Trophoblast cell (in vitro differentiated cells and primary cell): ENCODE data around the gene CCDC40.
A peak's percentile ranks its signal among the peaks of the same experiment; 100 is the strongest.

Source experiments
- DNase-seq, 2 donors: peaks; one replicate each; pipeline ENCODE4 v3.0.0-alpha.2; 2016
- H2AFZ ChIP-seq: 2 replicates; pipeline ENCODE4 v1.6.1; 2013; ENCODE audit warnings: low read length, moderate library complexity, mild to moderate bottlenecking; ENCODE audit not compliant: insufficient read depth, poor library complexity
- H2AK5ac ChIP-seq: 2 replicates; pipeline ENCODE4 v1.6.1; 2013; ENCODE audit warnings: mild to moderate bottlenecking, low read length
- H2BK120ac ChIP-seq: 2 replicates; pipeline ENCODE4 v1.6.1; 2013; ENCODE audit warnings: low read length, mild to moderate bottlenecking, moderate library complexity; ENCODE audit not compliant: insufficient read depth, poor library complexity
- H2BK12ac ChIP-seq: 2 replicates; pipeline ENCODE4 v1.6.1; 2013; ENCODE audit warnings: mild to moderate bottlenecking, low read length, moderate library complexity
- H2BK5ac ChIP-seq: 2 replicates; pipeline ENCODE4 v1.6.1; 2013; ENCODE audit warnings: low read length, low read depth, moderate library complexity, mild to moderate bottlenecking; ENCODE audit not compliant: poor library complexity
- H3K14ac ChIP-seq: 2 replicates; pipeline ENCODE4 v1.6.1; 2013; ENCODE audit warnings: mild to moderate bottlenecking, low read length
- H3K18ac ChIP-seq: 2 replicates; pipeline ENCODE4 v1.6.1; 2013; ENCODE audit warnings: mild to moderate bottlenecking, low read length
- H3K23ac ChIP-seq: 2 replicates; pipeline ENCODE4 v1.6.1; 2013; ENCODE audit warnings: low read length
- H3K27ac ChIP-seq: 2 replicates; pipeline ENCODE4 v1.5.1; 2013; ENCODE audit warnings: low read depth, mild to moderate bottlenecking, inconsistent platforms, low read length, moderate library complexity
- H3K27me3 ChIP-seq: 2 replicates; pipeline ENCODE4 v1.6.1; 2013; ENCODE audit warnings: inconsistent platforms, mild to moderate bottlenecking, low read length, moderate library complexity; ENCODE audit not compliant: insufficient read depth
- H3K36me3 ChIP-seq, 2 experiments: 1 replicate in 1 of 2; 2 replicates in 1 of 2; pipeline ENCODE4 v1.6.1; 2013; ENCODE audit warnings: low read length in 2 of 2, mild to moderate bottlenecking in 2 of 2, moderate library complexity in 1 of 2; ENCODE audit not compliant: insufficient read depth in 2 of 2, control insufficient read depth in 1 of 2
- H3K4ac ChIP-seq: 2 replicates; pipeline ENCODE4 v1.6.1; 2013; ENCODE audit warnings: low read depth, mild to moderate bottlenecking, low read length, moderate library complexity
- H3K4me1 ChIP-seq, 2 experiments: 1 replicate in 1 of 2; 2 replicates in 1 of 2; pipeline ENCODE4 v1.6.1; 2013; ENCODE audit warnings: low read length in 2 of 2, mild to moderate bottlenecking in 2 of 2, moderate library complexity in 1 of 2; ENCODE audit not compliant: insufficient read depth in 2 of 2, control insufficient read depth in 1 of 2
- H3K4me2 ChIP-seq: 2 replicates; pipeline ENCODE4 v1.6.1; 2013; ENCODE audit warnings: inconsistent platforms, mild to moderate bottlenecking, low read length, moderate library complexity
- H3K4me3 ChIP-seq: 2 replicates; pipeline ENCODE4 v1.5.1; 2013; ENCODE audit warnings: mild to moderate bottlenecking, low read depth, low read length, inconsistent platforms
- H3K79me1 ChIP-seq: one replicate; pipeline ENCODE4 v1.6.1; 2013; ENCODE audit warnings: low read length
- H3K79me2 ChIP-seq: 2 replicates; pipeline ENCODE4 v1.6.1; 2013; ENCODE audit warnings: low read length, mild to moderate bottlenecking; ENCODE audit not compliant: control insufficient read depth, insufficient read depth, poor library complexity
- H3K9ac ChIP-seq: 2 replicates; pipeline ENCODE4 v1.6.1; 2013; ENCODE audit warnings: mild to moderate bottlenecking, low read length
- H3K9me3 ChIP-seq: 2 replicates; pipeline ENCODE4 v1.6.1; 2013; ENCODE audit warnings: low read depth, mild to moderate bottlenecking, control low read depth, inconsistent platforms, low read length; ENCODE audit not compliant: insufficient read depth
- H4K12ac ChIP-seq: 2 replicates; pipeline ENCODE4 v1.6.1; 2013; ENCODE audit warnings: low read depth, mild to moderate bottlenecking, low read length, moderate library complexity
- H4K8ac ChIP-seq: 2 replicates; pipeline ENCODE4 v1.6.1; 2013; ENCODE audit warnings: low read depth, mild to moderate bottlenecking, low read length, moderate library complexity
- H4K91ac ChIP-seq: one replicate; pipeline ENCODE4 v1.6.1; 2013; ENCODE audit warnings: low read depth, mild to moderate bottlenecking, low read length, moderate library complexity
- WGBS: extraction: QIAGEN DNeasy Blood & Tissue Kit; methylation state at CpG from one replicate; pipeline ENCODE4 v1.1.7; 2013; ENCODE audit warnings: missing lambda C conversion rate; ENCODE audit not compliant: insufficient read length, insufficient coverage; ENCODE audit errors: extremely low coverage; 5-methylcytosine and 5-hydroxymethylcytosine counted together

Gene CCDC40

DNA sequence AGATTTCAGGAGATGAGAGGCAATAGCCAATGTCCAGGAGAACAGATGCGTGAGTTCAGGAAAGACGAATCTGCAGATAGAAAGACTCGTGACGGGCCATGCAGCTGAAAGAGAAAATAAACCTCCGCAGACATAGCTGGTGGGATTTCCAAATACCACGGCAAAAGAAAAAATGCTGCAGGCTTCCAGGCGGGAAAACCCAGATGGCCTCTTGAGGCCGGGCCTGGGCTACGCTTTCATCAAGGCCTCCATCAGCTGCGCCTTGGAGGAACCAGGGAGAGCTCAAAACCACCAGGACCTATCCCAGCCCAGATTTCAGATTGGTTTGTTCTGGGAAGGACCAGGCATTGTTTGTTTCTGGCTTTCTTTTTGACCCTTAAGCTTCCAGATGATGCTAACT is 16.7 kb downstream of the CCDC40 start:
- Histone ChIP-seq H2BK5ac (no peak overlapping the region), H3K23ac (no peak overlapping the region), H4K12ac (no peak overlapping the region), H3K79me1 (no peaks in the 10 kb centered on the region), H3K14ac (no peak overlapping the region), H2BK12ac (no peak overlapping the region), H3K27me3 (no peaks in the 10 kb centered on the region), H2AK5ac (no peak overlapping the region), H3K9me3 (no peaks in the 10 kb centered on the region), H2AFZ (no peak overlapping the region), H3K36me3 (no peaks in the 10 kb centered on the region), H4K91ac (no peak overlapping the region), H3K4me1 (no peaks in the 10 kb centered on the region), H4K8ac (no peak overlapping the region), H3K4me3 (no peak overlapping the region), H3K79me2 (no peaks in the 10 kb centered on the region), H3K4me2 (no peak overlapping the region), H3K18ac (no peak overlapping the region), H3K4ac (no peak overlapping the region), H2BK120ac (no peak overlapping the region), H3K27ac (no peak overlapping the region), H3K9ac (no peak overlapping the region)
- peak in 1 of 2 donors; percentile 13 for DNase-seq
- no CpG with 5 or more reads among the region's 10 CpGs for WGBS

- no peak overlapping the region for H3K27ac ChIP-seq
- no peak overlapping the region for H2AK5ac ChIP-seq
- H2AFZ ChIP-seq, result no peak overlapping the region
- no peak overlapping the region for H3K4me2 ChIP-seq
- no peak overlapping the region for H4K91ac ChIP-seq
- no peak overlapping the region for H3K23ac ChIP-seq
- no peaks in the 10 kb centered on the region for H3K9me3 ChIP-seq
- no peaks in the 10 kb centered on the region for H3K79me1 ChIP-seq
- no peak overlapping the region for H4K12ac ChIP-seq
- DNase-seq, result no peak
- no peaks in the 10 kb centered on the region for H3K4me1 ChIP-seq
- no peak overlapping the region for H3K4ac ChIP-seq
- H3K18ac ChIP-seq, result no peak overlapping the region
- H4K8ac ChIP-seq, result no peak overlapping the region
- WGBS, result no CpG with 5 or more reads among the region's 9 CpGs
- no peak overlapping the region for H2BK120ac ChIP-seq
- no peak overlapping the region for H3K14ac ChIP-seq
- no peak overlapping the region for H3K4me3 ChIP-seq
- no peaks in the 10 kb centered on the region for H3K27me3 ChIP-seq
- H3K9ac ChIP-seq, result no peak overlapping the region
- H3K36me3 ChIP-seq, result no peaks in the 10 kb centered on the region
- H2BK12ac ChIP-seq, result no peak overlapping the region
- no peak overlapping the region for H2BK5ac ChIP-seq
- no peaks in the 10 kb centered on the region for H3K79me2 ChIP-seq
Observed at GRCh38 chr17:80055597-80055996, 19.2 kb downstream of the CCDC40 start.

GRCh38 chr17:80058311-80058955 is 22.0 kb downstream of the CCDC40 start:
- no peak for DNase-seq
- no peak overlapping the region for H2BK12ac ChIP-seq
- H3K23ac ChIP-seq, result no peak overlapping the region
- no peaks in the 10 kb centered on the region for H3K27me3 ChIP-seq
- no CpG with 5 or more reads among the region's 28 CpGs for WGBS
- no peak overlapping the region for H3K4ac ChIP-seq
- H2BK5ac ChIP-seq, result no peak overlapping the region
- H3K9ac ChIP-seq, result no peak overlapping the region
- H2AFZ ChIP-seq, result no peak overlapping the region
- no peak overlapping the region for H3K27ac ChIP-seq
- H4K8ac ChIP-seq, result no peak overlapping the region
- no peaks in the 10 kb centered on the region for H3K36me3 ChIP-seq
- H3K14ac ChIP-seq, result no peak overlapping the region
- no peak overlapping the region for H3K18ac ChIP-seq
- H3K4me3 ChIP-seq, result no peak overlapping the region
- H3K79me1 ChIP-seq, result no peaks in the 10 kb centered on the region
- H3K4me1 ChIP-seq, result no peaks in the 10 kb centered on the region
- no peak overlapping the region for H2AK5ac ChIP-seq
- H3K9me3 ChIP-seq, result no peaks in the 10 kb centered on the region
- no peak overlapping the region for H4K91ac ChIP-seq
- H4K12ac ChIP-seq, result no peak overlapping the region
- no peak overlapping the region for H3K4me2 ChIP-seq
- no peak overlapping the region for H2BK120ac ChIP-seq
- no peaks in the 10 kb centered on the region for H3K79me2 ChIP-seq

DNA sequence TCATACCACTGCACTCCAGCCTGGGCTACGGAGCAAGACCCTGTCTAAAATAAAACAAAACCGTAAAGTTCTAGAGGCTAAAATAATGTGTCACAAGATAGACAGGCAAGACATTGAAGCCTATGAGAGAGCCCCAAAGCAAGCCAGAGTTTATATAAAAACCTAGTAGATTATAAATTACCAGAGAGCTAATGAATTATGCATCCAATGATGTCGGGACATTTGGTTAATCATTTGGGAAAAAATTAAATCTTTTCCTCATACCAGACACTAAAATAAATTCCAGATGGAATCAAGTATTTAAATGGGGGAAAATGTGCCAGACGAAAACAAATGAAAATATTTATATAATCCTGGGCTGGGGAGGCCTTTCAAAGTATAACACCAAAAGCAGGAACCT is 24.2 kb downstream of the CCDC40 start:
- Histone ChIP-seq H3K27ac (no peak overlapping the region), H2BK120ac (no peak overlapping the region), H2AFZ (no peak overlapping the region), H3K4me3 (no peak overlapping the region), H3K4me1 (peaks cover 5 to 8% of the 10 kb centered on the region in 2 experiments), H2BK5ac (no peak overlapping the region), H3K79me1 (no peaks in the 10 kb centered on the region), H3K9ac (no peak overlapping the region), H4K91ac (no peak overlapping the region), H3K27me3 (no peaks in the 10 kb centered on the region), H3K36me3 (no peaks in the 10 kb centered on the region), H2BK12ac (no peak overlapping the region), H4K8ac (no peak overlapping the region), H4K12ac (no peak overlapping the region), H2AK5ac (no peak overlapping the region), H3K9me3 (no peaks in the 10 kb centered on the region), H3K4ac (no peak overlapping the region), H3K18ac (no peak overlapping the region), H3K23ac (no peak overlapping the region), H3K4me2 (no peak overlapping the region), H3K79me2 (no peaks in the 10 kb centered on the region), H3K14ac (no peak overlapping the region)
- no peak for DNase-seq
- WGBS, result no CpG with 5 or more reads among the region's 4 CpGs
